Measurements from ENCODE around the gene ZC2HC1C. TPM values are rescaled to one million over a fixed set of nuclear protein-coding genes. Genes with fewer than 3 reads are reported as not detected.

Gene ZC2HC1C
- total RNA-seq, 1 experiment from 2014 or later, result 13.8 TPM

DNA sequence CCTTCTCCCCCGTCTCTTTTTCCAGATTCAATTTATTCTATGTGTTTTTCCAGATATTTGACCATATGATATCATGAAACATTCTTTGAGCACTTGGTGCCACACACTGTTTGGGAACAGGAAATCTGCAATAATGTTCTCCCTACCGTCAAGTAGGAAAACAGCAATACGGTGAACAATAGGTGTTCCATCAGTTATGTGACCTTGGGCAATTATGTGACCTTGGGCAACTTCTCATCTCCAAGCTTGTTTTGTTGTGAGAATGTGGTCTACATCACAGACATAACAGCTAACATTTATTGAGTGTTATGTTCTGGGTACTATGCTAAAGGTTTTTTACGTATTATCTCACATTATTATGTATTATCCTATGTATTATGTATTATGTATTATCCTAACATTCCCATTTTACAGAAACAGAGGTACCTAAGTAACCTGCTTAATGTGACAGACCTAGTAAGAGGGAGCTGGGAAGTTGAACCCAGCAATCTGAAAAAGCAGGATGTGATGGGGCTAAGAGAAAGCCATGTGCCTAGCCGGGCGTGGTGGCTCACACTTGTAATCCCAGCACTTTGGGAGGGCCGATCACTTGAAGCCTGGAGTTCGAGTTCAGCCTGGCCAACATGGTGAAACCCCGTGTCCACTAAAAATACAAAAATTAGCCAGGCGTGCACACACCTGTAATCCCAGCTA is 58.6 kb downstream of the ZC2HC1C start:
- ChIA-PET CTCF (interaction anchor here (0.6 to 1.2 kb wide), 3 partner anchors 11 to 1319 kb away, joined by 3 to 6 read pairs (median 4); no protein-coding TSS in a partner anchor), POLR2A (ENCODE audit: unreplicated experiment) (interaction anchor here (0.6 to 1.1 kb wide), 7 partner anchors 48 to 858 kb away, joined by 3 to 12 read pairs (median 4); partner anchors contain the start of gene IFT43)
- Histone ChIP-seq H3K4me1 (replicated peaks; ENCODE audit: insufficient read depth) (peaks cover 54% of the 10 kb centered on the region), H3K27me3 (ENCODE audit: insufficient read depth, low read depth) (no peaks in the 10 kb centered on the region), H3K79me2 (ENCODE audit: low read depth) (peaks cover 60% of the 10 kb centered on the region), H3F3A (ENCODE audit: insufficient read depth, low read depth) (peaks cover 83% of the 10 kb centered on the region), H3K9me3 (ENCODE audit: insufficient read depth, low read depth) (no peaks in the 10 kb centered on the region; the same call in 1 of the 2 replicates), H2AFZ (no peak overlapping the region), H3K36me3 (ENCODE audit: low read depth) (peaks cover 14% of the 10 kb centered on the region), H4K20me1 (ENCODE audit: insufficient read depth) (peaks cover 20% of the 10 kb centered on the region), H3K27ac (peak overlapping the region; percentile 85), H3K4me2 (peak overlapping the region; percentile 87), H3K4me3 (peak overlapping the region; percentile 64), H3K9me2 (ENCODE audit: insufficient read depth) (no peaks in the 10 kb centered on the region)
- no peak for DNase-seq
- intact Hi-C loops (cut with micrococcal nuclease; ENCODE audit: unreplicated experiment), result loop anchor here (1.0 to 10.0 kb wide), 5 partner anchors 131 to 1257 kb away; partner anchors contain the start of genes ERG28, FLVCR2, IFT43 and TTLL5
- no TSS peak for BruUV-seq (replicated peaks)
- TF ChIP-seq, protein P1, sequence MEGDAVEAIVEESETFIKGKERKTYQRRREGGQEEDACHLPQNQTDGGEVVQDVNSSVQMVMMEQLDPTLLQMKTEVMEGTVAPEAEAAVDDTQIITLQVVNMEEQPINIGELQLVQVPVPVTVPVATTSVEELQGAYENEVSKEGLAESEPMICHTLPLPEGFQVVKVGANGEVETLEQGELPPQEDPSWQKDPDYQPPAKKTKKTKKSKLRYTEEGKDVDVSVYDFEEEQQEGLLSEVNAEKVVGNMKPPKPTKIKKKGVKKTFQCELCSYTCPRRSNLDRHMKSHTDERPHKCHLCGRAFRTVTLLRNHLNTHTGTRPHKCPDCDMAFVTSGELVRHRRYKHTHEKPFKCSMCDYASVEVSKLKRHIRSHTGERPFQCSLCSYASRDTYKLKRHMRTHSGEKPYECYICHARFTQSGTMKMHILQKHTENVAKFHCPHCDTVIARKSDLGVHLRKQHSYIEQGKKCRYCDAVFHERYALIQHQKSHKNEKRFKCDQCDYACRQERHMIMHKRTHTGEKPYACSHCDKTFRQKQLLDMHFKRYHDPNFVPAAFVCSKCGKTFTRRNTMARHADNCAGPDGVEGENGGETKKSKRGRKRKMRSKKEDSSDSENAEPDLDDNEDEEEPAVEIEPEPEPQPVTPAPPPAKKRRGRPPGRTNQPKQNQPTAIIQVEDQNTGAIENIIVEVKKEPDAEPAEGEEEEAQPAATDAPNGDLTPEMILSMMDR (conservative IDR thresholded peaks at IDR 0.05), result no peak
- TF ChIP-seq EZH2 (IDR thresholded peaks at IDR 0.05; ENCODE audit: low read depth), result no peak

DNA sequence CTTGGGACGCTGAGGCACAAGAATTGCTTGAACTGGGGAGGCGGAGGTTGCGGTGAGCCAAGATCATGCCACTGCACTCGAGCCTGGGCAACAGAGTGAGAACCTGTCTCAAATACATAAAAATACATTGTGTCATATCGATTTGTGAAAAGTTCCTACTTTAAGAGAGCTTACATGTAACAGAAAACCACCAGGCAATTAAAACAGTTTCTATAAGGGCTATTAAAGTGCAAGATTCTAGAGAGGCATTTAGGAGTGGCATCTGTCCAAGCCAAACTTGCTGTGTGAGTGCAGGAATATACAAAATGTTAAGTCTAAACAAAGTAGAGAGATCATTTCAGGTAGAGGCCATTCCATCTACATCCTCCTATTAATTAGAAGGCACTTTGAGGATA is 59.2 kb downstream of the ZC2HC1C start:
- H3K4me3 ChIP-seq, result peak overlapping the region; percentile 64; the same call in 1 of the 2 replicates
- no peaks in the 10 kb centered on the region; the same call in 1 of the 2 replicates for H3K9me3 ChIP-seq (ENCODE audit: insufficient read depth, low read depth)
- CTCF ChIA-PET, result interaction anchor here (0.6 to 2.0 kb wide), 4 partner anchors 10 to 1319 kb away, joined by 3 to 6 read pairs (median 5); no protein-coding TSS in a partner anchor
- no peaks in the 10 kb centered on the region for H3K9me2 ChIP-seq (ENCODE audit: insufficient read depth)
- POLR2A ChIA-PET (ENCODE audit: unreplicated experiment), result interaction anchor here (0.6 to 1.1 kb wide), 3 partner anchors 47 to 251 kb away, joined by 3 to 6 read pairs (median 3); no protein-coding TSS in a partner anchor
- intact Hi-C loops (cut with micrococcal nuclease; ENCODE audit: unreplicated experiment), result loop anchor here (5.0 to 10.0 kb wide), 3 partner anchors 449 to 1256 kb away; partner anchors contain the start of genes ERG28, FLVCR2 and TTLL5
- TF ChIP-seq EZH2 (IDR thresholded peaks at IDR 0.05; ENCODE audit: low read depth), result no peak
- TF ChIP-seq, protein P1 (conservative IDR thresholded peaks at IDR 0.05), result no peak
- H4K20me1 ChIP-seq (ENCODE audit: insufficient read depth), result peaks cover 20% of the 10 kb centered on the region
- H3K27ac ChIP-seq, result peak overlapping the region; percentile 85
- H3F3A ChIP-seq (ENCODE audit: insufficient read depth, low read depth), result peaks cover 86% of the 10 kb centered on the region
- DNase-seq, result no peak
- H3K36me3 ChIP-seq (ENCODE audit: low read depth), result peaks cover 20% of the 10 kb centered on the region
- H3K79me2 ChIP-seq (ENCODE audit: low read depth), result peaks cover 60% of the 10 kb centered on the region
- no peak overlapping the region for H2AFZ ChIP-seq
- no peaks in the 10 kb centered on the region for H3K27me3 ChIP-seq (ENCODE audit: insufficient read depth, low read depth)
- peaks cover 54% of the 10 kb centered on the region for H3K4me1 ChIP-seq (replicated peaks; ENCODE audit: insufficient read depth)
- H3K4me2 ChIP-seq, result peak overlapping the region; percentile 87
- no TSS peak for BruUV-seq (replicated peaks)

Other genes with a start within 250 kb of the ZC2HC1C start
- gene PROX2, start 193.5 kb upstream of the ZC2HC1C start, total RNA-seq (2021), result not detected in 2 replicates
- 309 and 320 TPM in 2 replicates for gene DLST, start 187.7 kb upstream of the ZC2HC1C start, total RNA-seq (2021)
- 3.4 and 4.2 TPM in 2 replicates for gene RPS6KL1, start 146.4 kb upstream of the ZC2HC1C start, total RNA-seq (2021)
- gene PGF, start 114.0 kb upstream of the ZC2HC1C start, total RNA-seq (2021), result 8.9 and 11.7 TPM in 2 replicates
- 131 and 139 TPM in 2 replicates for gene EIF2B2, start 66.7 kb upstream of the ZC2HC1C start, total RNA-seq (2021)
- 47.6 and 48.7 TPM in 2 replicates for gene MLH3, start 18.2 kb upstream of the ZC2HC1C start, total RNA-seq (2021)
- gene ACYP1, start 5.6 kb upstream of the ZC2HC1C start, total RNA-seq (2021), result 46.5 and 98.9 TPM in 2 replicates
- 170 and 174 TPM in 2 replicates for gene NEK9, start 57.4 kb downstream of the ZC2HC1C start, total RNA-seq (2021)
- 709 and 770 TPM in 2 replicates for gene TMED10, start 107.0 kb downstream of the ZC2HC1C start, total RNA-seq (2021)
- 84.6 and 154 TPM in 2 replicates for gene FOS, start 209.2 kb downstream of the ZC2HC1C start, total RNA-seq (2021)

All from PC-9 (cell line).